MM.1S (cell line): ENCODE measurements around the gene ZEB2.

Experiments
- DNase-seq: peaks from one replicate; pipeline ENCODE4 v3.0.0-alpha.2; 2015
- H2AFZ ChIP-seq: fragments of 300-600 bp; sonication (generic); 2 replicates; pipeline ENCODE4 v1.6.0; 2016; ENCODE audit warnings: antibody characterized with exemption, low read length
- H3F3A ChIP-seq: fragments of 300-600 bp; sonication (generic); 2 replicates; pipeline ENCODE4 v1.6.1; 2016; ENCODE audit warnings: mild to moderate bottlenecking, antibody characterized with exemption, low read length, moderate library complexity, mixed read lengths; ENCODE audit not compliant: insufficient read depth
- H3K27ac ChIP-seq: fragments of 300-600 bp; sonication (generic); 2 replicates; pipeline ENCODE4 v1.5.1; 2016; ENCODE audit warnings: mild to moderate bottlenecking, low read length
- H3K27me3 ChIP-seq: fragments of 300-600 bp; sonication (generic); replicated peaks from 2 replicates; pipeline ENCODE4 v1.6.0; 2016; ENCODE audit warnings: low read length; ENCODE audit not compliant: insufficient read depth
- H3K36me3 ChIP-seq: fragments of 300-600 bp; sonication (generic); replicated peaks from 2 replicates; pipeline ENCODE4 v1.6.1; 2016; ENCODE audit warnings: mild to moderate bottlenecking, low read length, mixed read lengths; ENCODE audit not compliant: insufficient read depth
- H3K4me1 ChIP-seq: fragments of 300-600 bp; sonication (generic); 2 replicates; pipeline ENCODE4 v1.6.1; 2016; ENCODE audit warnings: low read length, mixed read lengths
- H3K4me2 ChIP-seq: fragments of 300-600 bp; sonication (generic); 2 replicates; pipeline ENCODE4 v1.6.0; 2016; ENCODE audit warnings: low read depth, low read length
- H3K4me3 ChIP-seq: fragments of 300-600 bp; sonication (generic); 2 replicates; pipeline ENCODE4 v1.5.1; 2016; ENCODE audit warnings: low read length, mixed read lengths
- H3K79me2 ChIP-seq: fragments of 300-600 bp; sonication (generic); 2 replicates; pipeline ENCODE4 v1.6.1; 2016; ENCODE audit warnings: mixed run types, low read length, mixed read lengths
- H3K9ac ChIP-seq: fragments of 300-600 bp; sonication (generic); 2 replicates; pipeline ENCODE4 v1.6.1; 2016; ENCODE audit warnings: low read length, mixed read lengths
- H3K9me2 ChIP-seq: fragments of 300-600 bp; sonication (generic); replicated peaks from 2 replicates; pipeline ENCODE4 v1.6.1; 2016; ENCODE audit warnings: mild to moderate bottlenecking, low read length, mixed read lengths; ENCODE audit not compliant: insufficient read depth
- H3K9me3 ChIP-seq: fragments of 300-600 bp; sonication (generic); replicated peaks from 2 replicates; pipeline ENCODE4 v1.6.1; 2016; ENCODE audit warnings: mild to moderate bottlenecking, low read length, mixed read lengths; ENCODE audit not compliant: insufficient read depth
- H4K20me1 ChIP-seq: fragments of 300-600 bp; sonication (generic); 2 replicates; pipeline ENCODE4 v1.6.1; 2016; ENCODE audit warnings: mild to moderate bottlenecking, low read length, moderate library complexity, mixed read lengths; ENCODE audit not compliant: insufficient read depth
- CTCF ChIP-seq: fragments of 300-600 bp; sonication (generic); IDR thresholded peaks from 2 replicates; pipeline ENCODE4 v1.5.1; 2016; ENCODE audit warnings: antibody characterized with exemption, low read length, mixed read lengths
- EZH2 ChIP-seq: fragments of 300-600 bp; sonication (generic); optimal IDR thresholded peaks from 2 replicates; pipeline ENCODE3; 2017; ENCODE audit warnings: low read depth, mild to moderate bottlenecking, antibody characterized with exemption, low read length, mixed read lengths
- EZH2phosphoT487 ChIP-seq: fragments of 300-600 bp; sonication (generic); IDR thresholded peaks from 2 replicates; pipeline ENCODE4 v1.6.1; 2018; ENCODE audit warnings: antibody characterized with exemption, low read length

The ZEB2 gene

GRCh38 chr2:144548088-144548487, 28.2 kb upstream of the ZEB2 start:
- Histone ChIP-seq H3K4me3 (no peak overlapping the region), H3K9ac (no peak overlapping the region), H3K27me3 (no peaks in the 10 kb centered on the region), H3F3A (no peaks in the 10 kb centered on the region), H3K79me2 (no peaks in the 10 kb centered on the region), H3K27ac (no peak overlapping the region), H3K36me3 (no peaks in the 10 kb centered on the region), H3K4me2 (peak overlapping the region; percentile 8), H4K20me1 (no peaks in the 10 kb centered on the region), H2AFZ (no peak overlapping the region), H3K4me1 (peaks cover 10% of the 10 kb centered on the region), H3K9me2 (no peaks in the 10 kb centered on the region), H3K9me3 (no peaks in the 10 kb centered on the region)
- TF ChIP-seq EZH2phosphoT487 (no peak), EZH2 (no peak), CTCF (no peak)
- no peak for DNase-seq

GRCh38 chr2:144547494-144547893, 27.6 kb upstream of the ZEB2 start:
- DNase-seq = no peak
- Histone ChIP-seq H3F3A (no peaks in the 10 kb centered on the region), H3K4me3 (no peak overlapping the region), H3K4me2 (no peak overlapping the region), H3K27me3 (no peaks in the 10 kb centered on the region), H3K9me3 (no peaks in the 10 kb centered on the region), H3K36me3 (no peaks in the 10 kb centered on the region), H2AFZ (no peak overlapping the region), H3K9ac (no peak overlapping the region), H3K4me1 (peaks cover 10% of the 10 kb centered on the region), H3K27ac (no peak overlapping the region), H4K20me1 (no peaks in the 10 kb centered on the region), H3K9me2 (no peaks in the 10 kb centered on the region), H3K79me2 (no peaks in the 10 kb centered on the region)
- TF ChIP-seq CTCF = no peak
- TF ChIP-seq EZH2 = no peak
- no peak for TF ChIP-seq EZH2phosphoT487

- no peak overlapping the region for H3K4me3 ChIP-seq
- TF ChIP-seq EZH2phosphoT487 (no peak), EZH2 (no peak), CTCF (no peak)
- no peaks in the 10 kb centered on the region for H3K79me2 ChIP-seq
- H3K27me3 ChIP-seq = no peaks in the 10 kb centered on the region
- no peaks in the 10 kb centered on the region for H3K36me3 ChIP-seq
- H3K9me3 ChIP-seq = no peaks in the 10 kb centered on the region
- no peaks in the 10 kb centered on the region for H4K20me1 ChIP-seq
- H3F3A ChIP-seq = no peaks in the 10 kb centered on the region
- H3K4me2 ChIP-seq = no peak overlapping the region
- DNase-seq = no peak
- no peak overlapping the region for H3K9ac ChIP-seq
- H3K4me1 ChIP-seq = peaks cover 10% of the 10 kb centered on the region
- no peaks in the 10 kb centered on the region for H3K9me2 ChIP-seq
- no peak overlapping the region for H3K27ac ChIP-seq
- no peak overlapping the region for H2AFZ ChIP-seq
Observed at GRCh38 chr2:144546933-144547332, 27.0 kb upstream of the ZEB2 start.
